SK-N-SH (cell line): ENCODE measurements around the gene BICD2. TPM values are rescaled to one million over a fixed set of nuclear protein-coding genes. Genes with fewer than 3 reads are reported as not detected.

Experiments used
- CTCF ChIA-PET: fragments of 300-600, 350-600 bp; formaldehyde crosslinking; extraction: SDS; loops from one replicate; lab custom pipeline; 2021; lab: Yijun Ruan, JAX
- POLR2A ChIA-PET: fragments of 350-600 bp; sonication (Branson Sonifier 250); formaldehyde crosslinking; extraction: SDS; loops from one replicate; lab custom pipeline; 2020; ENCODE audit warnings: antibody characterized with exemption, inconsistent platforms; lab: Yijun Ruan, JAX
- DNase-seq: peaks from one replicate; pipeline ENCODE4 v3.0.0; 2012
- H2AFZ ChIP-seq: fragments of 200-600 bp; sonication (generic); 2 replicates; pipeline ENCODE4 v1.8.1; 2016; ENCODE audit warnings: antibody characterized with exemption, mild to moderate bottlenecking, low read depth
- H3F3A ChIP-seq: fragments of 200-600 bp; sonication (generic); replicated peaks from 2 replicates; pipeline ENCODE3; 2016; ENCODE audit warnings: antibody characterized with exemption, mild to moderate bottlenecking; ENCODE audit not compliant: insufficient read depth
- H3K27ac ChIP-seq, 2 experiments: fragments of 200-500 bp in 1 of 2; fragments of 200-600 bp in 1 of 2; sonication (Bioruptor generic) in 1 of 2; sonication (generic), shearing (Covaris generic) in 1 of 2; 2 replicates each; pipeline versions ENCODE4 v1.5.1 to v1.6.1; 2014 to 2016; ENCODE audit warnings: low read depth in 2 of 2, inconsistent platforms in 1 of 2, low read length in 1 of 2, mild to moderate bottlenecking in 1 of 2, mixed read lengths in 1 of 2
- H3K27me3 ChIP-seq: fragments of 200-600 bp; sonication (generic), shearing (Covaris generic); 2 replicates; pipeline ENCODE4 v1.6.1; 2016; ENCODE audit warnings: mixed run types; ENCODE audit not compliant: insufficient read depth
- H3K36me3 ChIP-seq, 2 experiments: fragments of 200-500 bp in 1 of 2; fragments of 200-600 bp in 1 of 2; sonication (Bioruptor generic) in 1 of 2; sonication (generic) in 1 of 2; replicated peaks in 1 of 2; 2 replicates each; pipeline versions ENCODE3 to v1.5.1; 2014 to 2016; ENCODE audit warnings: low read length in 1 of 2, mild to moderate bottlenecking in 1 of 2; ENCODE audit not compliant: insufficient read depth in 2 of 2, control insufficient read depth in 1 of 2
- H3K4me1 ChIP-seq, 2 experiments: fragments of 200-500 bp in 1 of 2; fragments of 200-600 bp in 1 of 2; sonication (Bioruptor generic) in 1 of 2; sonication (generic), shearing (Covaris generic) in 1 of 2; 2 replicates each; pipeline versions ENCODE4 v1.5.1 to v1.6.1; 2014 to 2016; ENCODE audit warnings: low read depth in 1 of 2, low read length in 1 of 2, mixed run types in 1 of 2; ENCODE audit not compliant: insufficient read depth in 2 of 2, control insufficient read depth in 1 of 2
- H3K4me2 ChIP-seq: fragments of 200-600 bp; sonication (generic), shearing (Covaris generic); 2 replicates; pipeline ENCODE4 v1.6.1; 2017; ENCODE audit warnings: mixed run types
- H3K4me3 ChIP-seq, 2 experiments: fragments of 200-500 bp in 1 of 2; fragments of 200-600 bp in 1 of 2; sonication (Bioruptor generic) in 1 of 2; sonication (generic), shearing (Covaris generic) in 1 of 2; 2 replicates each; pipeline versions ENCODE4 v1.5.1 to v1.8.1; 2014 to 2016; ENCODE audit warnings: low read depth in 2 of 2, inconsistent platforms in 1 of 2, low read length in 1 of 2, mild to moderate bottlenecking in 1 of 2, mixed read lengths in 1 of 2, moderate library complexity in 1 of 2
- H3K79me2 ChIP-seq: fragments of 200-600 bp; sonication (generic); 2 replicates; pipeline ENCODE4 v1.8.1; 2017; ENCODE audit warnings: mild to moderate bottlenecking; ENCODE audit not compliant: insufficient read depth
- H3K9ac ChIP-seq: fragments of 200-600 bp; sonication (generic); 2 replicates; pipeline ENCODE4 v1.6.1; 2017; ENCODE audit warnings: mixed run types
- H3K9me2 ChIP-seq: fragments of 200-600 bp; sonication (generic); 2 replicates; pipeline ENCODE4 v1.6.1; 2017; ENCODE audit warnings: mixed run types
- H3K9me3 ChIP-seq: fragments of 200-600 bp; sonication (generic); 2 replicates; pipeline ENCODE4 v1.6.1; 2017; ENCODE audit warnings: mixed run types, mild to moderate bottlenecking, moderate library complexity
- H4K20me1 ChIP-seq: fragments of 200-600 bp; sonication (generic); 2 replicates; pipeline ENCODE4 v1.6.1; 2017; ENCODE audit warnings: mild to moderate bottlenecking, mixed run types; ENCODE audit not compliant: insufficient read depth
- CHD2 ChIP-seq: fragments of 150-350 bp; IDR thresholded peaks from 2 replicates; pipeline ENCODE4 v1.6.1; 2018; ENCODE audit warnings: low read length; ENCODE audit not compliant: partially characterized antibody
- CTCF ChIP-seq: fragments of 200-600 bp; sonication (generic); IDR thresholded peaks from 2 replicates; pipeline ENCODE4 v1.6.1; 2017; ENCODE audit warnings: antibody characterized with exemption, mild to moderate bottlenecking, moderate library complexity
- GATA2 ChIP-seq: sonication (generic); formaldehyde crosslinking; IDR thresholded peaks from 2 replicates; pipeline ENCODE4 v1.5.0; 2020; ENCODE audit warnings: mild to moderate bottlenecking, missing genetic modification reagents
- MEF2A ChIP-seq: IDR thresholded peaks from 2 replicates; pipeline ENCODE4 v1.4.0; 2012; ENCODE audit warnings: low read depth, borderline replicate concordance
- REST ChIP-seq: IDR thresholded peaks from 2 replicates; pipeline ENCODE4 v1.6.1; 2012; ENCODE audit warnings: mild to moderate bottlenecking, low read depth, low read length, moderate library complexity
- RFX5 ChIP-seq: IDR thresholded peaks from 2 replicates; pipeline ENCODE4 v1.6.1; 2012; ENCODE audit warnings: mild to moderate bottlenecking, improper control_type of control experiment, low read length
- SMC3 ChIP-seq: IDR thresholded peaks from 2 replicates; pipeline ENCODE4 v1.6.1; 2012; ENCODE audit warnings: low read depth, low read length, improper control_type of control experiment
- TCF12 ChIP-seq: IDR thresholded peaks from 2 replicates; pipeline ENCODE4 v1.4.0; 2012
- TEAD4 ChIP-seq: IDR thresholded peaks from 2 replicates; pipeline ENCODE4 v1.4.0; 2012; ENCODE audit warnings: mild to moderate bottlenecking, borderline replicate concordance; ENCODE audit not compliant: insufficient read depth
- WGBS: methylation state at CpG from one replicate; pipeline ENCODE4 v1.1.6; 2017; ENCODE audit warnings: low lambda C conversion rate; 5-methylcytosine and 5-hydroxymethylcytosine counted together
- polyA plus RNA-seq, 3 experiments: library from polyadenylated mRNA; depleted of rRNA; stranded (reverse); fragments of >200 nt; gene quantifications; 2 replicates each; pipeline ENCODE4 v1.2.3, GENCODE V29; 2012

The BICD2 gene
- polyA plus RNA-seq, 1 of the 3 experiments (the other 2 are of a cell fraction): 19.6 TPM

- no peak for TF ChIP-seq SMC3
Observed at GRCh38 chr9:92725766-92726165, 38.9 kb downstream of the BICD2 start (continued).

DNA sequence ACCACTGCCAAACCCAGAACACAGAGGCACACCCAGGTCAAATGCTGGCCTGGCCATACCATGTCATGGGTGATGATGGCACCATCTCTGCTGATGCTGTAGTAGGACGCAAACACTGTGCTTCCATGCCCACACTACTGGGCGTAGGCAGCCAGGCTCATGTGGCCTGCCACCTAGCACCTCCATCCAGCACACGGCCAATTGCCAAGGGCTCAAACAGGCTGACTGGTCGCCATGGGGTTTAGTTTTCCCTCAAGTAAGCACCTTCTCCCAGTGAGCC, 39.4 kb downstream of the BICD2 start:
- CTCF ChIA-PET: interaction anchor here (1.3 to 4.4 kb wide), 3 partner anchors 8 to 66 kb away, joined by 3 to 24 read pairs (median 22); no protein-coding TSS in a partner anchor
- DNase-seq: no peak

GRCh38 chr9:92724528-92725265, 39.9 kb downstream of the BICD2 start:
- Histone ChIP-seq H3K4me2 (no peak overlapping the region), H2AFZ (no peak overlapping the region), H3K79me2 (peaks cover 42% of the 10 kb centered on the region), H3K9me3 (no peaks in the 10 kb centered on the region), H3K9ac (no peak overlapping the region), H3F3A (no peaks in the 10 kb centered on the region), H3K4me3 (no peak overlapping the region), H4K20me1 (peaks cover 20% of the 10 kb centered on the region; the same call in 1 of the 2 replicates), H3K9me2 (no peaks in the 10 kb centered on the region), H3K27me3 (no peaks in the 10 kb centered on the region), H3K27ac (peak overlapping the region in 1 of 2 experiments; percentile 1; a peak in 1 of 4 replicates), H3K4me1 (peaks cover 0 to 22% of the 10 kb centered on the region in 2 experiments; a peak in 1 of 4 replicates), H3K36me3 (peaks cover 0 to 63% of the 10 kb centered on the region in 2 experiments)
- no peak for DNase-seq
- TF ChIP-seq REST (no peak), TCF12 (no peak), RFX5 (no peak), GATA2 (CRISPR knock-in tag) (no peak), CHD2 (no peak)
- ChIA-PET POLR2A (no interaction called here), CTCF (interaction anchor here (3.1 to 4.4 kb wide), 2 partner anchors 8 to 67 kb away, joined by 22 to 24 read pairs; no protein-coding TSS in a partner anchor)
- 96% methylated on average over 4 of the region's 10 CpGs for WGBS

More for the DNA sequence above, 39.4 kb downstream of the BICD2 start:
- POLR2A ChIA-PET: no interaction called here
- Histone ChIP-seq H4K20me1 (peaks cover 24% of the 10 kb centered on the region; the same call in 1 of the 2 replicates), H3K36me3 (peaks cover 0 to 58% of the 10 kb centered on the region in 2 experiments), H3F3A (no peaks in the 10 kb centered on the region), H3K9me3 (no peaks in the 10 kb centered on the region), H3K27ac (no peak overlapping the region; a peak in 1 of 4 replicates), H3K9me2 (no peaks in the 10 kb centered on the region), H3K27me3 (no peaks in the 10 kb centered on the region), H3K4me2 (no peak overlapping the region), H3K4me1 (peaks cover 0 to 26% of the 10 kb centered on the region in 2 experiments; a peak in 1 of 4 replicates), H3K79me2 (peaks cover 47% of the 10 kb centered on the region), H3K4me3 (no peak overlapping the region), H2AFZ (no peak overlapping the region), H3K9ac (no peak overlapping the region)
- 100% methylated on average over 2 of the region's 4 CpGs for WGBS
- TF ChIP-seq MEF2A: no peak
- TF ChIP-seq CTCF: no peak
- TF ChIP-seq TEAD4: no peak
